HEK293 (cell line): ENCODE measurements around the gene JADE3.

Experiments
- CTCF ChIA-PET: fragments of 350-600 bp; formaldehyde crosslinking; extraction: SDS; loops from one replicate; lab custom pipeline; 2021; ENCODE audit warnings: antibody characterized with exemption; lab: Yijun Ruan, JAX
- POLR2A ChIA-PET: fragments of 300-600 bp; formaldehyde crosslinking; extraction: SDS; loops from one replicate; lab custom pipeline; 2020; ENCODE audit warnings: antibody characterized with exemption, inconsistent platforms; lab: Yijun Ruan, JAX
- H3K27ac ChIP-seq: fragments of 200-500 bp; sonication (Bioruptor generic); 2 replicates; pipeline ENCODE4 v1.5.1; 2014; ENCODE audit warnings: low read depth, low read length, control low read depth, inconsistent platforms; ENCODE audit errors: extremely low read depth
- H3K36me3 ChIP-seq, 2 experiments: fragments of 200-500 bp in 1 of 2; sonication (Bioruptor generic) in 1 of 2; 1 replicate in 1 of 2; 2 replicates in 1 of 2; pipeline ENCODE4 v1.5.1; 2014 to 2017; ENCODE audit warnings: inconsistent platforms in 2 of 2, low read length in 2 of 2; ENCODE audit not compliant: control insufficient read depth in 2 of 2, insufficient read depth in 1 of 2
- H3K4me1 ChIP-seq: fragments of 200-500 bp; sonication (Bioruptor generic); 2 replicates; pipeline ENCODE4 v1.5.1; 2014; ENCODE audit warnings: mild to moderate bottlenecking, low read length, inconsistent platforms; ENCODE audit not compliant: control insufficient read depth, insufficient read depth
- H3K4me3 ChIP-seq: 2 replicates; pipeline ENCODE4 v1.5.1; 2011; ENCODE audit warnings: low read depth, mild to moderate bottlenecking, control low read depth, low read length, moderate library complexity
- H3K9me3 ChIP-seq: fragments of 200-500 bp; sonication (Bioruptor generic); 2 replicates; pipeline ENCODE4 v1.5.1; 2014; ENCODE audit warnings: low read depth, low read length, inconsistent platforms; ENCODE audit not compliant: control insufficient read depth, insufficient read depth
- FEZF1 ChIP-seq: fragments of 450-650 bp; formaldehyde crosslinking; IDR thresholded peaks from 2 replicates; pipeline ENCODE4 v1.5.1; 2016; ENCODE audit warnings: missing biosample characterization, missing genetic modification characterization
- GLI2 ChIP-seq: fragments of 450-650 bp; formaldehyde crosslinking; IDR thresholded peaks from 2 replicates; pipeline ENCODE4; 2017; ENCODE audit warnings: missing biosample characterization, missing genetic modification characterization, low read depth, borderline replicate concordance
- HIC1 ChIP-seq: fragments of 450-650 bp; formaldehyde crosslinking; IDR thresholded peaks from 2 replicates; pipeline ENCODE4 v1.5.1; 2016; ENCODE audit warnings: missing biosample characterization, missing genetic modification characterization
- KLF9 ChIP-seq: fragments of 450-650 bp; formaldehyde crosslinking; IDR thresholded peaks from 2 replicates; pipeline ENCODE4 v1.5.1; 2016; ENCODE audit warnings: missing biosample characterization, missing genetic modification characterization, low read depth
- PRDM1 ChIP-seq: fragments of 450-650 bp; formaldehyde crosslinking; IDR thresholded peaks from 2 replicates; pipeline ENCODE4; 2016; ENCODE audit warnings: missing biosample characterization, missing genetic modification characterization
- ZBTB20 ChIP-seq: fragments of 450-650 bp; formaldehyde crosslinking; IDR thresholded peaks from 2 replicates; pipeline ENCODE4 v1.5.1; 2016; ENCODE audit warnings: missing biosample characterization, missing genetic modification characterization
- ZEB2 ChIP-seq: fragments of 450-650 bp; formaldehyde crosslinking; IDR thresholded peaks from 2 replicates; pipeline ENCODE4 v1.5.1; 2016; ENCODE audit warnings: missing biosample characterization, missing genetic modification characterization
- ZNF169 ChIP-seq: fragments of 450-650 bp; formaldehyde crosslinking; IDR thresholded peaks from 2 replicates; pipeline ENCODE4 v1.5.1; 2016; ENCODE audit warnings: missing biosample characterization, missing genetic modification characterization
- ZNF2 ChIP-seq: fragments of 450-650 bp; formaldehyde crosslinking; IDR thresholded peaks from 2 replicates; pipeline ENCODE4 v1.5.1; 2016; ENCODE audit warnings: missing biosample characterization, missing genetic modification characterization
- ZNF335 ChIP-seq: fragments of 450-650 bp; formaldehyde crosslinking; conservative IDR thresholded peaks from 2 replicates; pipeline ENCODE4 v1.5.1; 2016; ENCODE audit warnings: missing biosample characterization, missing genetic modification characterization
- ZNF473 ChIP-seq: fragments of 450-650 bp; formaldehyde crosslinking; IDR thresholded peaks from 2 replicates; pipeline ENCODE4 v1.5.1; 2017; ENCODE audit warnings: missing biosample characterization, missing genetic modification characterization
- ZNF571 ChIP-seq: fragments of 450-650 bp; formaldehyde crosslinking; IDR thresholded peaks from 2 replicates; pipeline ENCODE4 v1.5.0; 2017; ENCODE audit warnings: missing biosample characterization, missing genetic modification characterization
- ZNF596 ChIP-seq: fragments of 450-650 bp; IDR thresholded peaks from 2 replicates; pipeline ENCODE4 v1.5.0; 2018; ENCODE audit warnings: missing biosample characterization, mild to moderate bottlenecking, missing genetic modification characterization, moderate library complexity
- ZNF624 ChIP-seq: fragments of 450-650 bp; formaldehyde crosslinking; IDR thresholded peaks from 2 replicates; pipeline ENCODE4 v1.5.1; 2017; ENCODE audit warnings: missing biosample characterization, missing genetic modification characterization
- ZNF654 ChIP-seq: fragments of 450-650 bp; formaldehyde crosslinking; IDR thresholded peaks from 2 replicates; pipeline ENCODE4 v1.5.1; 2016; ENCODE audit warnings: low read depth, missing biosample characterization, missing genetic modification characterization
- TF ChIP-seq, protein P1 (sequence below): fragments of 450-650 bp; formaldehyde crosslinking; IDR thresholded peaks from 2 replicates; pipeline ENCODE4 v1.5.1; 2016; ENCODE audit warnings: missing biosample characterization, missing genetic modification characterization, borderline replicate concordance
- TF ChIP-seq, protein P2 (sequence below): fragments of 450-650 bp; formaldehyde crosslinking; IDR thresholded peaks from 2 replicates; pipeline ENCODE4 v1.5.1; 2016; ENCODE audit warnings: missing biosample characterization, missing genetic modification characterization

JADE3 gene

DNA sequence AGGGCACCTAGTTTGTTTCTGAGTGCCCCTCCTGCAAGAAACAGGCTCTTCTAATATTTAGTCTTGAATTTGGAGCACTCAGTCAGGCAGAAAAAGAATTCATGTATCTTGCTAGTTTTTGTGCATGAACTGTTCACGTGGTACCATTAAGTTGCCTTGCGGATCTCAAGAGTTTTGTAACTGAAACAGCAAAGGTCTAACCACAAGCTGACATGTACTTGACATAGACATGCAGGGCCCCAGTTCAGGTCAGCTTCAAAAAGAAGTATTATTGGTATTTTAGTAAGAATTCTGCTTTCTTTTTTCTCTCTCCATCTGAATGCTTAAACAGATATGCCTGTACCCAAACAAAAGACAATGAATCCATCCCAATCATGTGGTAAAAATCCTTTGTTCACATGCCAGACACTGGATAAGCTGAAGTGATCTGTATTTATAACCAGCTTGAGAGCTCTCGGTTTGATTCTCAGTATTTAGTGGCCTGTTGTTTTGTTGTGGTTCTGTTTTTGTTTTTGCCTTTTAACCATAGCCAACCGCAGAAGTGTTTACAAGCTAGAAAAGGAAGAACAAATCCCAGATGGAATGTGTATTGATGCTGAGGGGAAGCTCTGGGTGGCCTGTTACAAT lies 179.0 kb downstream of the JADE3 start:
- TF ChIP-seq ZBTB20 (tag by site-specific recombination) (peak; percentile 57; the same call in 1 of the 2 replicates), ZNF335 (tag by site-specific recombination) (no peak)
- H3K4me1 ChIP-seq, result 0 out of 2 replicates have a peak, but pooled peaks cover 2% of the 10 kb centered on the region
- no peak overlapping the region for H3K4me3 ChIP-seq
- ChIA-PET POLR2A (no interaction called here), CTCF (interaction anchor here (0.7 to 4.6 kb wide), 3 partner anchors 60 to 643 kb away, joined by 3 to 24 read pairs (median 3); no protein-coding TSS in a partner anchor)
- H3K9me3 ChIP-seq, result no peaks in the 10 kb centered on the region
- no peaks in the 10 kb centered on the region for H3K36me3 ChIP-seq
- H3K27ac ChIP-seq, result no peak overlapping the region

GRCh38 chrX:47093248-47093647 lies 181.0 kb downstream of the JADE3 start:
- CTCF ChIA-PET, result interaction anchor here (0.6 to 4.6 kb wide), 33 partner anchors 9 to 920 kb away, joined by 3 to 24 read pairs (median 3); partner anchors contain the start of genes RBM10 and SLC9A7
- H3K27ac ChIP-seq, result no peak overlapping the region
- no peak overlapping the region for H3K4me3 ChIP-seq
- TF ChIP-seq, protein P1, sequence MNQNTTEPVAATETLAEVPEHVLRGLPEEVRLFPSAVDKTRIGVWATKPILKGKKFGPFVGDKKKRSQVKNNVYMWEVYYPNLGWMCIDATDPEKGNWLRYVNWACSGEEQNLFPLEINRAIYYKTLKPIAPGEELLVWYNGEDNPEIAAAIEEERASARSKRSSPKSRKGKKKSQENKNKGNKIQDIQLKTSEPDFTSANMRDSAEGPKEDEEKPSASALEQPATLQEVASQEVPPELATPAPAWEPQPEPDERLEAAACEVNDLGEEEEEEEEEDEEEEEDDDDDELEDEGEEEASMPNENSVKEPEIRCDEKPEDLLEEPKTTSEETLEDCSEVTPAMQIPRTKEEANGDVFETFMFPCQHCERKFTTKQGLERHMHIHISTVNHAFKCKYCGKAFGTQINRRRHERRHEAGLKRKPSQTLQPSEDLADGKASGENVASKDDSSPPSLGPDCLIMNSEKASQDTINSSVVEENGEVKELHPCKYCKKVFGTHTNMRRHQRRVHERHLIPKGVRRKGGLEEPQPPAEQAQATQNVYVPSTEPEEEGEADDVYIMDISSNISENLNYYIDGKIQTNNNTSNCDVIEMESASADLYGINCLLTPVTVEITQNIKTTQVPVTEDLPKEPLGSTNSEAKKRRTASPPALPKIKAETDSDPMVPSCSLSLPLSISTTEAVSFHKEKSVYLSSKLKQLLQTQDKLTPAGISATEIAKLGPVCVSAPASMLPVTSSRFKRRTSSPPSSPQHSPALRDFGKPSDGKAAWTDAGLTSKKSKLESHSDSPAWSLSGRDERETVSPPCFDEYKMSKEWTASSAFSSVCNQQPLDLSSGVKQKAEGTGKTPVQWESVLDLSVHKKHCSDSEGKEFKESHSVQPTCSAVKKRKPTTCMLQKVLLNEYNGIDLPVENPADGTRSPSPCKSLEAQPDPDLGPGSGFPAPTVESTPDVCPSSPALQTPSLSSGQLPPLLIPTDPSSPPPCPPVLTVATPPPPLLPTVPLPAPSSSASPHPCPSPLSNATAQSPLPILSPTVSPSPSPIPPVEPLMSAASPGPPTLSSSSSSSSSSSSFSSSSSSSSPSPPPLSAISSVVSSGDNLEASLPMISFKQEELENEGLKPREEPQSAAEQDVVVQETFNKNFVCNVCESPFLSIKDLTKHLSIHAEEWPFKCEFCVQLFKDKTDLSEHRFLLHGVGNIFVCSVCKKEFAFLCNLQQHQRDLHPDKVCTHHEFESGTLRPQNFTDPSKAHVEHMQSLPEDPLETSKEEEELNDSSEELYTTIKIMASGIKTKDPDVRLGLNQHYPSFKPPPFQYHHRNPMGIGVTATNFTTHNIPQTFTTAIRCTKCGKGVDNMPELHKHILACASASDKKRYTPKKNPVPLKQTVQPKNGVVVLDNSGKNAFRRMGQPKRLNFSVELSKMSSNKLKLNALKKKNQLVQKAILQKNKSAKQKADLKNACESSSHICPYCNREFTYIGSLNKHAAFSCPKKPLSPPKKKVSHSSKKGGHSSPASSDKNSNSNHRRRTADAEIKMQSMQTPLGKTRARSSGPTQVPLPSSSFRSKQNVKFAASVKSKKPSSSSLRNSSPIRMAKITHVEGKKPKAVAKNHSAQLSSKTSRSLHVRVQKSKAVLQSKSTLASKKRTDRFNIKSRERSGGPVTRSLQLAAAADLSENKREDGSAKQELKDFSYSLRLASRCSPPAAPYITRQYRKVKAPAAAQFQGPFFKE, result no peak
- TF ChIP-seq HIC1 (tag by site-specific recombination) (no peak), ZNF2 (0 out of 2 replicates have a peak, but pooled peaks have one; percentile 29), ZNF654 (tag by site-specific recombination) (peak; percentile 57), KLF9 (tag by site-specific recombination) (no peak)
- TF ChIP-seq, all 188 proteins: peak for 2
- H3K4me1 ChIP-seq, result 0 out of 2 replicates have a peak, but pooled peaks cover 2% of the 10 kb centered on the region
- H3K9me3 ChIP-seq, result no peaks in the 10 kb centered on the region
- POLR2A ChIA-PET, result no interaction called here
- no peaks in the 10 kb centered on the region for H3K36me3 ChIP-seq

GRCh38 chrX:47093860-47094259 lies 181.6 kb downstream of the JADE3 start:
- ChIA-PET CTCF (interaction anchor here (0.6 to 4.6 kb wide), 28 partner anchors 8 to 921 kb away, joined by 3 to 24 read pairs (median 4); partner anchors contain the start of gene RBM10), POLR2A (no interaction called here)
- no peak overlapping the region for H3K4me3 ChIP-seq

More at GRCh38 chrX:47093860-47094259, 181.6 kb downstream of the JADE3 start:
- no peak overlapping the region for H3K27ac ChIP-seq
- H3K4me1 ChIP-seq, result 0 out of 2 replicates have a peak, but pooled peaks cover 2% of the 10 kb centered on the region
- TF ChIP-seq ZNF571 (tag by site-specific recombination) (no peak), PRDM1 (no peak), FEZF1 (tag by site-specific recombination) (no peak), GLI2 (tag by site-specific recombination) (no peak), ZNF624 (tag by site-specific recombination) (no peak), ZNF473 (tag by site-specific recombination) (no peak), ZNF596 (tag by site-specific recombination) (no peak), ZNF169 (tag by site-specific recombination) (no peak), ZEB2 (no peak)
- TF ChIP-seq, protein P2, sequence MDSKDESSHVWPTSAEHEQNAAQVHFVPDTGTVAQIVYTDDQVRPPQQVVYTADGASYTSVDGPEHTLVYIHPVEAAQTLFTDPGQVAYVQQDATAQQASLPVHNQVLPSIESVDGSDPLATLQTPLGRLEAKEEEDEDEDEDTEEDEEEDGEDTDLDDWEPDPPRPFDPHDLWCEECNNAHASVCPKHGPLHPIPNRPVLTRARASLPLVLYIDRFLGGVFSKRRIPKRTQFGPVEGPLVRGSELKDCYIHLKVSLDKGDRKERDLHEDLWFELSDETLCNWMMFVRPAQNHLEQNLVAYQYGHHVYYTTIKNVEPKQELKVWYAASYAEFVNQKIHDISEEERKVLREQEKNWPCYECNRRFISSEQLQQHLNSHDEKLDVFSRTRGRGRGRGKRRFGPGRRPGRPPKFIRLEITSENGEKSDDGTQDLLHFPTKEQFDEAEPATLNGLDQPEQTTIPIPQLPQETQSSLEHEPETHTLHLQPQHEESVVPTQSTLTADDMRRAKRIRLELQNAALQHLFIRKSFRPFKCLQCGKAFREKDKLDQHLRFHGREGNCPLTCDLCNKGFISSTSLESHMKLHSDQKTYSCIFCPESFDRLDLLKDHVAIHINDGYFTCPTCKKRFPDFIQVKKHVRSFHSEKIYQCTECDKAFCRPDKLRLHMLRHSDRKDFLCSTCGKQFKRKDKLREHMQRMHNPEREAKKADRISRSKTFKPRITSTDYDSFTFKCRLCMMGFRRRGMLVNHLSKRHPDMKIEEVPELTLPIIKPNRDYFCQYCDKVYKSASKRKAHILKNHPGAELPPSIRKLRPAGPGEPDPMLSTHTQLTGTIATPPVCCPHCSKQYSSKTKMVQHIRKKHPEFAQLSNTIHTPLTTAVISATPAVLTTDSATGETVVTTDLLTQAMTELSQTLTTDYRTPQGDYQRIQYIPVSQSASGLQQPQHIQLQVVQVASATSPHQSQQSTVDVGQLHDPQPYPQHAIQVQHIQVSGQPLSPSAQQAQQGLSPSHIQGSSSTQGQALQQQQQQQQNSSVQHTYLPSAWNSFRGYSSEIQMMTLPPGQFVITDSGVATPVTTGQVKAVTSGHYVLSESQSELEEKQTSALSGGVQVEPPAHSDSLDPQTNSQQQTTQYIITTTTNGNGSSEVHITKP, result no peak
- TF ChIP-seq, all 188 proteins: peak for 0
- H3K36me3 ChIP-seq, result no peaks in the 10 kb centered on the region
- H3K9me3 ChIP-seq, result no peaks in the 10 kb centered on the region
